GM23338 (cell line): Measurements from ENCODE around the gene BHLHE23. TPM values are rescaled to one million over a fixed set of nuclear protein-coding genes. Genes with fewer than 3 reads are reported as not detected.
A peak's percentile ranks its signal among the peaks of the same experiment; 100 is the strongest.

ENCODE experiments used
- ATAC-seq: fragments of 200-7000 bp; cut with Tn5 transposase; 3 replicates; pipeline ENCODE4 v1.9.1; 2020
- DNase-seq: peaks from one replicate; pipeline ENCODE4 v3.0.0-alpha.2; 2015; ENCODE audit warnings: low spot score
- H2AFZ ChIP-seq: fragments of 200-600 bp; sonication (generic); 2 replicates; pipeline ENCODE4 v1.8.0; 2016; ENCODE audit warnings: antibody characterized with exemption, mild to moderate bottlenecking, moderate library complexity
- H3F3A ChIP-seq: fragments of 200-600 bp; sonication (generic); replicated peaks from 2 replicates; pipeline ENCODE4 v1.8.0; 2017; ENCODE audit warnings: antibody characterized with exemption, mixed run types, low read depth
- H3K27ac ChIP-seq: fragments of 200-600 bp; sonication (generic); 2 replicates; pipeline ENCODE4 v1.6.1; 2016; ENCODE audit warnings: low read depth
- H3K27me3 ChIP-seq: fragments of 200-600 bp; sonication (generic); 2 replicates; pipeline ENCODE4 v1.8.0; 2016; ENCODE audit warnings: mild to moderate bottlenecking, mixed run types, moderate library complexity; ENCODE audit not compliant: insufficient read depth
- H3K36me3 ChIP-seq: fragments of 200-600 bp; sonication (generic); 2 replicates; pipeline ENCODE4 v1.8.0; 2016; ENCODE audit warnings: mild to moderate bottlenecking; ENCODE audit not compliant: insufficient read depth
- H3K4me1 ChIP-seq: fragments of 200-600 bp; sonication (generic); 2 replicates; pipeline ENCODE4 v1.8.0; 2016; ENCODE audit warnings: mild to moderate bottlenecking, moderate library complexity; ENCODE audit not compliant: insufficient read depth
- H3K4me2 ChIP-seq: fragments of 200-600 bp; sonication (generic); 2 replicates; pipeline ENCODE4 v1.7.1; 2017; ENCODE audit warnings: mixed run types
- H3K4me3 ChIP-seq: fragments of 200-600 bp; sonication (generic); 2 replicates; pipeline ENCODE4 v1.6.1; 2016; ENCODE audit warnings: mixed run types
- H3K79me2 ChIP-seq: fragments of 200-600 bp; sonication (generic); replicated peaks from 2 replicates; pipeline ENCODE4 v1.8.0; 2017; ENCODE audit warnings: mild to moderate bottlenecking; ENCODE audit not compliant: insufficient read depth
- H3K9me2 ChIP-seq: fragments of 200-600 bp; sonication (generic); 2 replicates; pipeline ENCODE4 v1.8.0; 2017; ENCODE audit not compliant: insufficient read depth
- H4K20me1 ChIP-seq: fragments of 200-600 bp; sonication (generic); replicated peaks from 2 replicates; pipeline ENCODE4 v1.8.0; 2017; ENCODE audit warnings: mild to moderate bottlenecking; ENCODE audit not compliant: insufficient read depth
- H3K27ac Mint-ChIP-seq: 2 replicates; pipeline ENCODE4 v1.8.0; 2020; ENCODE audit warnings: inconsistent platforms, mild to moderate bottlenecking, moderate library complexity, mixed read lengths
- H3K27me3 Mint-ChIP-seq: 3 replicates; pipeline ENCODE4 v1.8.0; 2022; ENCODE audit warnings: low read depth, mild to moderate bottlenecking, moderate library complexity, mixed read lengths, inconsistent platforms; ENCODE audit not compliant: insufficient read depth, poor library complexity
- H3K36me3 Mint-ChIP-seq: 3 replicates; pipeline ENCODE4 v1.8.0; 2021; ENCODE audit warnings: low read depth, mild to moderate bottlenecking, inconsistent platforms, moderate library complexity, mixed read lengths
- H3K4me1 Mint-ChIP-seq: 3 replicates; pipeline ENCODE4 v1.8.0; 2020; ENCODE audit warnings: mild to moderate bottlenecking, inconsistent platforms, mixed read lengths
- H3K4me3 Mint-ChIP-seq: 3 replicates; pipeline ENCODE4 v1.8.0; 2021; ENCODE audit warnings: moderate library complexity, mild to moderate bottlenecking, inconsistent platforms, mixed read lengths
- H3K9me3 Mint-ChIP-seq: 3 replicates; pipeline ENCODE4 v1.8.0; 2020; ENCODE audit warnings: moderate library complexity, mild to moderate bottlenecking, inconsistent platforms, mixed read lengths
- CREB1 ChIP-seq: fragments of 250-450 bp; sonication (Bioruptor Pico); IDR thresholded peaks from 2 replicates; pipeline ENCODE4 v1.5.0; 2020; ENCODE audit warnings: low read depth, mild to moderate bottlenecking, moderate library complexity
- CTCF ChIP-seq, 2 experiments: fragments of 200-600 bp in 1 of 2; sonication (generic) in 1 of 2; conservative IDR thresholded peaks; 2 replicates each; pipeline versions ENCODE4 v1.5.1 to v1.6.1; 2016 to 2017; ENCODE audit warnings: antibody characterized with exemption in 2 of 2, low read depth in 2 of 2, mild to moderate bottlenecking in 2 of 2, moderate library complexity in 1 of 2
- ETS1 ChIP-seq: IDR thresholded peaks from 2 replicates; pipeline ENCODE4 v1.6.1; 2016; ENCODE audit warnings: antibody characterized with exemption
- EZH2 ChIP-seq: fragments of 200-600 bp; sonication (generic); IDR thresholded peaks from one replicate; pipeline ENCODE4 v1.8.0; 2017; ENCODE audit warnings: antibody characterized with exemption, mild to moderate bottlenecking, low read depth; ENCODE audit not compliant: unreplicated experiment
- EZH2phosphoT487 ChIP-seq: fragments of 200-600 bp; sonication (generic); IDR thresholded peaks from one replicate; pipeline ENCODE4 v1.8.1; 2018; ENCODE audit warnings: antibody characterized with exemption; ENCODE audit not compliant: unreplicated experiment
- NANOG ChIP-seq: IDR thresholded peaks from 2 replicates; pipeline ENCODE4 v1.6.1; 2016; ENCODE audit warnings: antibody characterized with exemption, borderline replicate concordance
- POLR2AphosphoS5 ChIP-seq: IDR thresholded peaks from 2 replicates; pipeline ENCODE4 v1.6.1; 2016; ENCODE audit warnings: antibody characterized with exemption, low read depth
- REST ChIP-seq: IDR thresholded peaks from one replicate; pipeline ENCODE4 v1.6.1; 2018; ENCODE audit warnings: antibody characterized with exemption; ENCODE audit not compliant: unreplicated experiment
- STAT1 ChIP-seq: IDR thresholded peaks from one replicate; pipeline ENCODE4 v1.6.1; 2016; ENCODE audit warnings: antibody characterized with exemption; ENCODE audit not compliant: unreplicated experiment
- ZNF114 ChIP-seq: fragments of 250-450 bp; sonication (Bioruptor Pico); IDR thresholded peaks from 2 replicates; pipeline ENCODE4 v1.5.0; 2020; ENCODE audit warnings: mild to moderate bottlenecking, moderate library complexity
- polyA plus RNA-seq: library from polyadenylated mRNA; unstranded; fragments of >200 nt; fragmentation: Nextera tagmentation; extraction: Ambion mirVana; gene quantifications from 2 replicates; pipeline ENCODE4 v1.2.1, GENCODE V29; 2016
- total RNA-seq: library from RNA; depleted of rRNA; stranded (reverse); fragments of >200 nt; shearing (Covaris generic); gene quantifications from 2 replicates; pipeline ENCODE4 v1.2.3, GENCODE V29; 2014

The BHLHE23 gene
- total and polyA plus RNA-seq, 2 experiments from 2014 or later: 0.52 to 5.0 TPM

- ATAC-seq (peak; percentile 10), DNase-seq (peak; percentile 51)
- H3K27ac ChIP-seq: no peak overlapping the region
- peaks cover 79% of the 10 kb centered on the region for H3K27me3 ChIP-seq
- peaks cover 19% of the 10 kb centered on the region for H3F3A ChIP-seq
- Mint-ChIP-seq H3K36me3 (peaks cover 6% of the 10 kb centered on the region), H3K9me3 (peaks cover 12% of the 10 kb centered on the region), H3K27ac (no peak overlapping the region), H3K27me3 (peaks cover 70% of the 10 kb centered on the region), H3K4me3 (peak overlapping the region; percentile 61), H3K4me1 (peaks cover 33% of the 10 kb centered on the region)
- peak overlapping the region; percentile 84 for H3K4me2 ChIP-seq
- peaks cover 3% of the 10 kb centered on the region; the same call in 1 of the 2 replicates for H3K36me3 ChIP-seq
- no peaks in the 10 kb centered on the region for H3K79me2 ChIP-seq
- TF ChIP-seq REST (no peak), POLR2AphosphoS5 (0 out of 2 replicates have a peak, but pooled peaks have one; percentile 22), STAT1 (no peak), CTCF (conservative IDR thresholded peaks at IDR 0.05; ENCODE audit: low read depth in 2 of 2) (no peak), ETS1 (no peak), CREB1 (no peak), EZH2 (peak; percentile 82)
- H3K9me2 ChIP-seq: no peaks in the 10 kb centered on the region
- peaks cover 53% of the 10 kb centered on the region for H3K4me1 ChIP-seq
- peak overlapping the region; percentile 23; the same call in 1 of the 2 replicates for H2AFZ ChIP-seq
- peak overlapping the region; percentile 63 for H3K4me3 ChIP-seq
- peaks cover 9% of the 10 kb centered on the region; the same call in 1 of the 2 replicates for H4K20me1 ChIP-seq
These were observed 1.1 kb upstream of the BHLHE23 start for GRCh38 chr20:63007646-63008488.

- H3K27me3 ChIP-seq: peaks cover 82% of the 10 kb centered on the region
- H3K36me3 ChIP-seq: no peaks in the 10 kb centered on the region
- no peak overlapping the region for H3K27ac ChIP-seq
- H3K4me2 ChIP-seq: peak overlapping the region; percentile 84
- H3K36me3 Mint-ChIP-seq: no peaks in the 10 kb centered on the region; the same call in 2 of the 3 replicates
- ATAC-seq (peak; percentile 0; the same call in 2 of the 3 replicates), DNase-seq (no peak)
- H3K27ac Mint-ChIP-seq: no peak overlapping the region
- peaks cover 19% of the 10 kb centered on the region for H3F3A ChIP-seq
- peak overlapping the region; percentile 54 for H3K4me3 Mint-ChIP-seq
- H3K4me1 ChIP-seq: peaks cover 58% of the 10 kb centered on the region
- H3K9me2 ChIP-seq: no peaks in the 10 kb centered on the region
- peak overlapping the region; percentile 69; the same call in 1 of the 2 replicates for H2AFZ ChIP-seq
- H4K20me1 ChIP-seq: peaks cover 9% of the 10 kb centered on the region; the same call in 1 of the 2 replicates
- H3K79me2 ChIP-seq: no peaks in the 10 kb centered on the region
- H3K4me3 ChIP-seq: peak overlapping the region; percentile 63
- peaks cover 72% of the 10 kb centered on the region for H3K27me3 Mint-ChIP-seq
- peaks cover 37% of the 10 kb centered on the region for H3K4me1 Mint-ChIP-seq
- H3K9me3 Mint-ChIP-seq: peaks cover 7% of the 10 kb centered on the region
- TF ChIP-seq CTCF (conservative IDR thresholded peaks at IDR 0.05; ENCODE audit: low read depth in 2 of 2) (no peak), ZNF114 (no peak), NANOG (no peak), EZH2phosphoT487 (no peak), EZH2 (no peak), POLR2AphosphoS5 (no peak), STAT1 (no peak)
These were observed 539 bp upstream of the BHLHE23 start for GRCh38 chr20:63007360-63007645.
